ENCODE measurements around the gene KCNG2.
"Not testable (repeated sequence)": the region's sequence is repeated elsewhere in the genome, so short reads cannot be mapped to it uniquely, and the experiment has no call there.

Gene KCNG2

GRCh38 chr18:79865951-79866350 is 68.2 kb downstream of the KCNG2 start:
- not testable (repeated sequence) for H3K79me2 ChIP-seq (ENCODE audit: control insufficient read depth, insufficient read depth, low read length, poor library complexity); H3K14ac ChIP-seq (ENCODE audit: low read length); DNase-seq; H3K27ac ChIP-seq (ENCODE audit: low read depth, low read length); H3K36me3 ChIP-seq (ENCODE audit: control insufficient read depth in 1 of 2, insufficient read depth in 2 of 2, low read length in 2 of 2); H3K18ac ChIP-seq (ENCODE audit: low read length); H3K79me1 ChIP-seq (ENCODE audit: low read length); H2BK120ac ChIP-seq (ENCODE audit: insufficient read depth, low read length, poor library complexity); H3K9ac ChIP-seq (ENCODE audit: low read length); H3K23ac ChIP-seq (ENCODE audit: low read length); H4K91ac ChIP-seq (ENCODE audit: low read depth, low read length); H4K12ac ChIP-seq (ENCODE audit: low read depth, low read length); H3K27me3 ChIP-seq (ENCODE audit: insufficient read depth, low read length); H2BK12ac ChIP-seq (ENCODE audit: low read length); H3K4me1 ChIP-seq (ENCODE audit: control insufficient read depth in 1 of 2, insufficient read depth in 2 of 2, low read length in 2 of 2); H3K4me2 ChIP-seq (ENCODE audit: low read length); H2AK5ac ChIP-seq (ENCODE audit: low read length); H3K4ac ChIP-seq (ENCODE audit: low read depth, low read length); H4K8ac ChIP-seq (ENCODE audit: low read depth, low read length); H3K4me3 ChIP-seq (ENCODE audit: low read depth, low read length); H2AFZ ChIP-seq (ENCODE audit: insufficient read depth, low read length, poor library complexity); H2BK5ac ChIP-seq (ENCODE audit: low read depth, low read length, poor library complexity)
- peaks cover 14% of the 10 kb centered on the region for H3K9me3 ChIP-seq (ENCODE audit: insufficient read depth, low read depth, low read length)
- no CpG with 5 or more reads among the region's 3 CpGs for WGBS (ENCODE audit: extremely low coverage, insufficient coverage, insufficient read length)

- H3K4ac ChIP-seq (ENCODE audit: low read depth, low read length), result no peak overlapping the region
- no peak overlapping the region for H3K27ac ChIP-seq (ENCODE audit: low read depth, low read length)
- no CpG with 5 or more reads among the region's 20 CpGs for whole genome bisulfite sequencing (ENCODE audit: extremely low coverage, insufficient coverage, insufficient read length)
- H4K91ac ChIP-seq (ENCODE audit: low read depth, low read length), result no peak overlapping the region
- no peak overlapping the region for H2BK12ac ChIP-seq (ENCODE audit: low read length)
- H3K36me3 ChIP-seq (ENCODE audit: control insufficient read depth in 1 of 2, insufficient read depth in 2 of 2, low read length in 2 of 2), result no peaks in the 10 kb centered on the region
- H3K14ac ChIP-seq (ENCODE audit: low read length), result no peak overlapping the region
- H3K9ac ChIP-seq (ENCODE audit: low read length), result no peak overlapping the region
- no peak overlapping the region for H3K4me2 ChIP-seq (ENCODE audit: low read length)
- H3K79me1 ChIP-seq (ENCODE audit: low read length), result no peaks in the 10 kb centered on the region
- no peak overlapping the region for H4K8ac ChIP-seq (ENCODE audit: low read depth, low read length)
- H3K4me1 ChIP-seq (ENCODE audit: control insufficient read depth in 1 of 2, insufficient read depth in 2 of 2, low read length in 2 of 2), result no peaks in the 10 kb centered on the region
- DNase-seq, result no peak
- no peak overlapping the region for H3K23ac ChIP-seq (ENCODE audit: low read length)
- H3K18ac ChIP-seq (ENCODE audit: low read length), result no peak overlapping the region
- peaks cover 14% of the 10 kb centered on the region for H3K9me3 ChIP-seq (ENCODE audit: insufficient read depth, low read depth, low read length)
- no peaks in the 10 kb centered on the region for H3K79me2 ChIP-seq (ENCODE audit: control insufficient read depth, insufficient read depth, low read length, poor library complexity)
- no peak overlapping the region for H3K4me3 ChIP-seq (ENCODE audit: low read depth, low read length)
- H2AK5ac ChIP-seq (ENCODE audit: low read length), result no peak overlapping the region
- no peak overlapping the region for H2AFZ ChIP-seq (ENCODE audit: insufficient read depth, low read length, poor library complexity)
- H2BK5ac ChIP-seq (ENCODE audit: low read depth, low read length, poor library complexity), result no peak overlapping the region
- no peaks in the 10 kb centered on the region for H3K27me3 ChIP-seq (ENCODE audit: insufficient read depth, low read length)
- no peak overlapping the region for H2BK120ac ChIP-seq (ENCODE audit: insufficient read depth, low read length, poor library complexity)
- H4K12ac ChIP-seq (ENCODE audit: low read depth, low read length), result no peak overlapping the region
Observed at GRCh38 chr18:79866889-79867574, 69.3 kb downstream of the KCNG2 start.

- Histone ChIP-seq H3K36me3 (ENCODE audit: control insufficient read depth in 1 of 2, insufficient read depth in 2 of 2, low read length in 2 of 2) (no peaks in the 10 kb centered on the region), H3K23ac (ENCODE audit: low read length) (no peak overlapping the region), H3K27ac (ENCODE audit: low read depth, low read length) (no peak overlapping the region), H4K91ac (ENCODE audit: low read depth, low read length) (no peak overlapping the region), H3K4ac (ENCODE audit: low read depth, low read length) (no peak overlapping the region), H3K4me1 (ENCODE audit: control insufficient read depth in 1 of 2, insufficient read depth in 2 of 2, low read length in 2 of 2) (no peaks in the 10 kb centered on the region), H4K8ac (ENCODE audit: low read depth, low read length) (no peak overlapping the region), H3K79me1 (ENCODE audit: low read length) (no peaks in the 10 kb centered on the region), H2BK120ac (ENCODE audit: insufficient read depth, low read length, poor library complexity) (no peak overlapping the region), H3K14ac (ENCODE audit: low read length) (no peak overlapping the region), H2AK5ac (ENCODE audit: low read length) (no peak overlapping the region), H3K4me2 (ENCODE audit: low read length) (no peak overlapping the region), H2AFZ (ENCODE audit: insufficient read depth, low read length, poor library complexity) (no peak overlapping the region), H3K79me2 (ENCODE audit: control insufficient read depth, insufficient read depth, low read length, poor library complexity) (no peaks in the 10 kb centered on the region), H3K27me3 (ENCODE audit: insufficient read depth, low read length) (no peaks in the 10 kb centered on the region), H3K9me3 (ENCODE audit: insufficient read depth, low read depth, low read length) (peaks cover 11% of the 10 kb centered on the region), H3K4me3 (ENCODE audit: low read depth, low read length) (no peak overlapping the region), H3K9ac (ENCODE audit: low read length) (no peak overlapping the region), H3K18ac (ENCODE audit: low read length) (no peak overlapping the region), H4K12ac (ENCODE audit: low read depth, low read length) (no peak overlapping the region), H2BK12ac (ENCODE audit: low read length) (no peak overlapping the region), H2BK5ac (ENCODE audit: low read depth, low read length, poor library complexity) (no peak overlapping the region)
- DNase-seq, result no peak
- no CpG with 5 or more reads among the region's 16 CpGs for WGBS (ENCODE audit: extremely low coverage, insufficient coverage, insufficient read length)
Observed at GRCh38 chr18:79867666-79868065, 69.9 kb downstream of the KCNG2 start.

GRCh38 chr18:79868168-79868784 is 70.5 kb downstream of the KCNG2 start:
- H3K79me2 ChIP-seq (ENCODE audit: control insufficient read depth, insufficient read depth, low read length, poor library complexity), result no peaks in the 10 kb centered on the region
- WGBS (ENCODE audit: extremely low coverage, insufficient coverage, insufficient read length), result no CpG with 5 or more reads among the region's 29 CpGs
- H3K23ac ChIP-seq (ENCODE audit: low read length), result no peak overlapping the region
- H2BK120ac ChIP-seq (ENCODE audit: insufficient read depth, low read length, poor library complexity), result no peak overlapping the region
- no peaks in the 10 kb centered on the region for H3K79me1 ChIP-seq (ENCODE audit: low read length)
- no peaks in the 10 kb centered on the region for H3K4me1 ChIP-seq (ENCODE audit: control insufficient read depth in 1 of 2, insufficient read depth in 2 of 2, low read length in 2 of 2)
- peaks cover 11% of the 10 kb centered on the region for H3K9me3 ChIP-seq (ENCODE audit: insufficient read depth, low read depth, low read length)
- DNase-seq, result no peak
- H2AK5ac ChIP-seq (ENCODE audit: low read length), result no peak overlapping the region
- no peak overlapping the region for H4K12ac ChIP-seq (ENCODE audit: low read depth, low read length)
- no peaks in the 10 kb centered on the region for H3K36me3 ChIP-seq (ENCODE audit: control insufficient read depth in 1 of 2, insufficient read depth in 2 of 2, low read length in 2 of 2)
- no peak overlapping the region for H2BK12ac ChIP-seq (ENCODE audit: low read length)
- H3K14ac ChIP-seq (ENCODE audit: low read length), result no peak overlapping the region
- no peak overlapping the region for H3K9ac ChIP-seq (ENCODE audit: low read length)
- no peak overlapping the region for H3K27ac ChIP-seq (ENCODE audit: low read depth, low read length)
- no peak overlapping the region for H3K4me2 ChIP-seq (ENCODE audit: low read length)
- no peak overlapping the region for H2AFZ ChIP-seq (ENCODE audit: insufficient read depth, low read length, poor library complexity)
- no peak overlapping the region for H3K4me3 ChIP-seq (ENCODE audit: low read depth, low read length)
- no peak overlapping the region for H3K18ac ChIP-seq (ENCODE audit: low read length)
- H2BK5ac ChIP-seq (ENCODE audit: low read depth, low read length, poor library complexity), result no peak overlapping the region
- no peak overlapping the region for H3K4ac ChIP-seq (ENCODE audit: low read depth, low read length)
- H3K27me3 ChIP-seq (ENCODE audit: insufficient read depth, low read length), result no peaks in the 10 kb centered on the region
- no peak overlapping the region for H4K8ac ChIP-seq (ENCODE audit: low read depth, low read length)
- no peak overlapping the region for H4K91ac ChIP-seq (ENCODE audit: low read depth, low read length)

Measured in trophoblast cell (in vitro differentiated cells and primary cell).